A549 treated with Mapracorat at 1 μM for 4 hours (cell line): ENCODE results near the gene SLC6A7. TPM values are rescaled to one million over a fixed set of nuclear protein-coding genes. Genes with fewer than 3 reads are reported as not detected.

Experiments used
- total RNA-seq: library from RNA; stranded (reverse); fragments of 200-300 nt; extraction: Qiagen RNA extraction; gene quantifications from 5 replicates; pipeline ENCODE4 v1.2.3, GENCODE V29; 2022

Gene SLC6A7
- total RNA-seq, result 0.05 TPM in 1 of 5 replicates, not detected in the others

DNA sequence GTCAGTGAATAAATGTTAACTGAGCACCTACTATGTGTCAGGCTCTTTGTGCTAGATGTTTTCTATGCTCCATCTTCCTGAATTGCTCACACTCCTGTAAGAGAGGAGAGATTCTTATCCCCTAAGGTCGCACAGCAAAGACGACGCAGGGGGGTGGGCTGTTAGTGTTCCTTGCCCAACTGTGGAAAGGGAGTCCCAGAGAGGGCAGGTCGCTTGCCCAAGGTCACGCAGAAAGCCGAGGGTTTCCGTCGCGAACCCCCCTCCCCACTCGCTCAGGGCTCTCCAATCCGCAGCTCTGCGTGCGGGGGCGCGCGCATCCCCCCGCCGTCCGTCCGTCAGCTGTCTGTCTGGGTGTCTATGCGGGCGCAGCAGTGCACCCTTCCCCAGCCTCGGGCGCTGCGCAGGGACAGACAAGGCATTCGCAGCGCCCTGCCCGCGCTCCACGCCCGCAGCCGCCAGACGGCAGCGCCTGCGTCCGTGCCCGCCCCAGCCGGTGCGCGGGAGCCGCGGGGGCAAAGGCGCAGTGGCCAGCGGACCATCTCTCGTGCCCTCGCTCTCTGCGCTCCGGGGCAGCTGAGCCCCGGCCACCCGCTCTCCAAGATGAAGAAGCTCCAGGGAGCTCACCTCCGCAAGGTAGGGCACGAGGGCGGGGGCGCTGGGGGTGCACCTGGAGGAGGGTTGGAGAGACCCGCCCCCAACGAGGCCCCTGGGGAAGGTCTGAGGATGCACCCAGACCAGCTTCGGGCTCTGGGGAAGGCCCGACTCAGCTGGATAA lies at the start of gene SLC6A7:
Gene SLC6A7, plus strand, starts transcription at position 335 of the 775 bp plus-strand sequence. Its CDS starts 266 bp downstream, at position 601.

DNA sequence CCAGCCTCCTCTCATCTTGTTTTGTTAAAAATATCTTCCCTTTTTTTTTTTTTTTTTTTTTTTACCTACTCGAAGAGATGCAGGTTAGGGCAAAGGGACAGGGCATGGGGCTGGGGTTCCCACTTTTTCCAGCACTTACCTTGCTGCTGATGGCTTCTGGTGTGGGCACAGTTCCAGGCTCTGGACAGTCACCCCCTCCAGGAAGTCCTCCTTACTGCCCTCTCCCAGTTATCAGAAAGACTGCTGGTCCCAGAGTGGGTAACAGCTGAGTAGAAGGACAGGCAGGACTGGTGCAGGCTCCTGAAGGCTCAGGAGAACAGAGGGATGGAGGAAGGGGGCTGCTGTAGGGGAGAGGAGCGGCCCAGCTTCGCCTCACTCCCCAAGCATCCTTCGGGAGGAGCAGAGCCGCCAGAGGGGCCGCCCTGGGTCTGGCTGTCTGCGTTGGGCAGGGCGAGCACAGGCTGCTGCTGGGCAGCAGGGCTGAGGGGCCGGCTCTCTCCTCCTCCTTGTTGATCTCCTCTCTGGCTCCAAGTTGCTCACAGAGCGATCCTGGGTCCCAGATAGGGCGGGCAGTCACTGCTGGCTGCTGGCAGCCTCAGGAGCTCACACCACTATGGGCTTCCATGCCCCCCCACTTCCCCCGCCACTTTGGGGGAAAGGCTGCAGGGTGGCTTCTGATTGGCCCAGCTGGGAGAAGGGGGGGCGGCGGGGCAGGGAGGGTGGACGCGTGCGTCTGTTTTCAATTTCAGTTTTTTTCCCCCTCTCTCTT lies 34.4 kb upstream of the SLC6A7 start, which contains the start of gene PDGFRB:
Gene PDGFRB, minus strand, starts transcription at position 588 of the 769 bp plus-strand sequence. CDS start 18,798 bp downstream, outside the sequence.

DNA sequence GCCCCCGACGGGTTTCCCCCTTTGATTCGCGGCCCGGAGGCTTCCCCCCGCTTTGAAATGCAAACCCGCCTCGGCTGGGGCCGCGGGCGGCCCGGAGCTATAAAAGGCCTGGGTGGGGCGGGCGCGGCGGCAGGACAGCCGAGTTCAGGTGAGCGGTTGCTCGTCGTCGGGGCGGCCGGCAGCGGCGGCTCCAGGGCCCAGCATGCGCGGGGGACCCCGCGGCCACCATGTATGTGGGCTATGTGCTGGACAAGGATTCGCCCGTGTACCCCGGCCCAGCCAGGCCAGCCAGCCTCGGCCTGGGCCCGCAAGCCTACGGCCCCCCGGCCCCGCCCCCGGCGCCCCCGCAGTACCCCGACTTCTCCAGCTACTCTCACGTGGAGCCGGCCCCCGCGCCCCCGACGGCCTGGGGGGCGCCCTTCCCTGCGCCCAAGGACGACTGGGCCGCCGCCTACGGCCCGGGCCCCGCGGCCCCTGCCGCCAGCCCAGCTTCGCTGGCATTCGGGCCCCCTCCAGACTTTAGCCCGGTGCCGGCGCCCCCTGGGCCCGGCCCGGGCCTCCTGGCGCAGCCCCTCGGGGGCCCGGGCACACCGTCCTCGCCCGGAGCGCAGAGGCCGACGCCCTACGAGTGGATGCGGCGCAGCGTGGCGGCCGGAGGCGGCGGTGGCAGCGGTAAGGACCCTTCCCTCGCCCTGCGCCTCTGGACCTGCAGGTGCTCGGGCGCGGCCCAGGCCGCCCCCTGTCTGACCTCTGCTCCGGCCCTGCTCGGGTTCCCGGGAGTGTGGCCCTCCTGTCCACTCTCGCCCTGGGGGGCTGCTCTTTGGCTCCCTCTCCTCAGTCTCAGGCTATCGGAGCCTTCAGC lies 23.0 kb upstream of the SLC6A7 start, which contains the start of gene CDX1:
Gene CDX1, plus strand, starts transcription at position 129 of the 862 bp plus-strand sequence. Its CDS starts 99 bp downstream, at position 228.

Other genes starting within 250 kb of the SLC6A7 start
- 0.20 to 0.43 TPM (median 0.25 TPM) in 5 replicates for gene PDE6A, start 245.3 kb upstream of the SLC6A7 start, total RNA-seq
- 44.5 to 67.9 TPM (median 59.0 TPM) in 5 replicates for gene SLC26A2, start 229.3 kb upstream of the SLC6A7 start, total RNA-seq
- 4.5 to 6.1 TPM (median 4.9 TPM) in 5 replicates for gene TIGD6, start 189.4 kb upstream of the SLC6A7 start, total RNA-seq
- gene HMGXB3, start 189.3 kb upstream of the SLC6A7 start, total RNA-seq, result 33.1 to 34.7 TPM (median 33.9 TPM) in 5 replicates
- 0.10 to 0.20 TPM (median 0.18 TPM) in 5 replicates for gene CSF1R, start 103.5 kb upstream of the SLC6A7 start, total RNA-seq
- 0.16 to 0.56 TPM (median 0.22 TPM) in 5 replicates for gene PDGFRB, start 34.2 kb upstream of the SLC6A7 start, total RNA-seq
- gene CDX1, start 23.3 kb upstream of the SLC6A7 start, total RNA-seq, result not detected in 5 replicates
- gene CAMK2A, start 99.7 kb downstream of the SLC6A7 start, total RNA-seq, result 0.75 to 1.0 TPM (median 0.80 TPM) in 5 replicates
- 26.6 to 42.1 TPM (median 38.1 TPM) in 5 replicates for gene ARSI, start 112.8 kb downstream of the SLC6A7 start, total RNA-seq
- gene TCOF1, start 167.6 kb downstream of the SLC6A7 start, total RNA-seq, result 61.5 to 79.1 TPM (median 76.7 TPM) in 5 replicates
- gene CD74, start 222.8 kb downstream of the SLC6A7 start, total RNA-seq, result not detected in 5 replicates